ENCODE measurements around the gene RGS19.
A peak's percentile ranks its signal among the peaks of the same experiment; 100 is the strongest.

The RGS19 gene

GRCh38 chr20:64107736-64108457 lies 28.6 kb upstream of the RGS19 start:
- DNase-seq, result no peak

GRCh38 chr20:64106981-64107735 lies 27.8 kb upstream of the RGS19 start, which contains the start of gene NPBWR2:
Gene NPBWR2, minus strand, starts transcription at chr20:64107565. Its CDS starts 734 bp downstream, at chr20:64106831.
- no peak for DNase-seq

- no peak for DNase-seq
These were observed 27.2 kb upstream of the RGS19 start for GRCh38 chr20:64106435-64106961.

- DNase-seq, result no peak
These were observed 26.6 kb upstream of the RGS19 start for GRCh38 chr20:64105846-64106434.

GRCh38 chr20:64104667-64105451 lies 25.5 kb upstream of the RGS19 start:
- DNase-seq, result no peak

- no peak for DNase-seq
These were observed 24.8 kb upstream of the RGS19 start for GRCh38 chr20:64103871-64104666.

- DNase-seq, result no peak
These were observed 23.5 kb upstream of the RGS19 start for GRCh38 chr20:64102647-64103354.

- DNase-seq, result peak; percentile 62
These were observed 22.7 kb upstream of the RGS19 start for GRCh38 chr20:64101731-64102621.

- no peak for DNase-seq
These were observed 21.8 kb upstream of the RGS19 start for GRCh38 chr20:64100946-64101688.

- no peak for DNase-seq
These were observed 21.2 kb upstream of the RGS19 start for GRCh38 chr20:64100566-64100888.

GRCh38 chr20:64099880-64100565 lies 20.7 kb upstream of the RGS19 start:
- peak; percentile 36 for DNase-seq

GRCh38 chr20:64099086-64099786 lies 19.9 kb upstream of the RGS19 start:
- DNase-seq, result no peak

- no peak for DNase-seq
These were observed 19.2 kb upstream of the RGS19 start for GRCh38 chr20:64098471-64099013.

GRCh38 chr20:64096535-64096934 lies 17.2 kb upstream of the RGS19 start:
- DNase-seq, result no peak

- DNase-seq, result no peak
These were observed 16.6 kb upstream of the RGS19 start for GRCh38 chr20:64095927-64096326.

GRCh38 chr20:64095455-64095854 lies 16.1 kb upstream of the RGS19 start:
- no peak for DNase-seq

GRCh38 chr20:64093013-64093503 lies 13.7 kb upstream of the RGS19 start:
- no peak for DNase-seq
